Stimulated activated CD4-positive, alpha-beta T cell treated with anti-CD3 and anti-CD28 coated beads, Interleukin-4, amount 100 ng/mL, for 24 hours (primary cell): Measurements from ENCODE around the gene ABHD1.

Experiments
- DNase-seq: peaks from one replicate; pipeline ENCODE4 v3.0.0-alpha.2; 2020

The ABHD1 gene

GRCh38 chr2:27138111-27138510 is 14.5 kb downstream of the ABHD1 start:
- DNase-seq, result no peak

DNA sequence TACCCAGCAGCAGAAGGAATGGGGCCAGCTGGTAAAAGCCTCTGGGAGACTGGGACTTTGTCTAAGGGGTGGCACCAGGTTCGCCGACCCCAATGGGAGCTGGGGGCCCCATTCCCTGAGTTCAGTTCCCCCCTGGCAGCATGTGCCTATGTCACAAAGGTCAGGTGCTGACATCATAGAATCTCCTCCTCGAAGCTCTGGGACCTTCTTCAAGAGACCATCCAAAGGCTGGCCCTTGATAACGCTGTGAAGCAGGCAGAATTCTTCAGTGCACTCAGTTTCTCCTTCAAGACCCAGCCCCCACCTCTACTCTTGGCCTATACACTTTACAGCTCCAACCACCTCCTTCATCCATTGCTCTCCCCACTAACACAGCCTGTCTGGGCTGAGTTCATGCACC is 15.7 kb downstream of the ABHD1 start, which contains the start of gene PRR30:
Gene PRR30, minus strand, starts transcription at position 101 of the 400 bp plus-strand sequence. CDS start 1,081 bp downstream, outside the sequence.
- DNase-seq, result no peak

GRCh38 chr2:27143285-27143684 is 19.7 kb downstream of the ABHD1 start:
- no peak for DNase-seq

GRCh38 chr2:27145682-27146081 is 22.1 kb downstream of the ABHD1 start:
- no peak for DNase-seq

- no peak for DNase-seq
These were observed 24.3 kb downstream of the ABHD1 start for GRCh38 chr2:27147935-27148334.

GRCh38 chr2:27148801-27149439 is 25.3 kb downstream of the ABHD1 start, which contains the start of gene TCF23:
TSS of gene TCF23 (plus strand) at chr2:27149004. CDS start at chr2:27149134, 130 bp downstream.
- no peak for DNase-seq

- DNase-seq, result no peak
These were observed 26.2 kb downstream of the ABHD1 start for GRCh38 chr2:27149570-27150405.

DNA sequence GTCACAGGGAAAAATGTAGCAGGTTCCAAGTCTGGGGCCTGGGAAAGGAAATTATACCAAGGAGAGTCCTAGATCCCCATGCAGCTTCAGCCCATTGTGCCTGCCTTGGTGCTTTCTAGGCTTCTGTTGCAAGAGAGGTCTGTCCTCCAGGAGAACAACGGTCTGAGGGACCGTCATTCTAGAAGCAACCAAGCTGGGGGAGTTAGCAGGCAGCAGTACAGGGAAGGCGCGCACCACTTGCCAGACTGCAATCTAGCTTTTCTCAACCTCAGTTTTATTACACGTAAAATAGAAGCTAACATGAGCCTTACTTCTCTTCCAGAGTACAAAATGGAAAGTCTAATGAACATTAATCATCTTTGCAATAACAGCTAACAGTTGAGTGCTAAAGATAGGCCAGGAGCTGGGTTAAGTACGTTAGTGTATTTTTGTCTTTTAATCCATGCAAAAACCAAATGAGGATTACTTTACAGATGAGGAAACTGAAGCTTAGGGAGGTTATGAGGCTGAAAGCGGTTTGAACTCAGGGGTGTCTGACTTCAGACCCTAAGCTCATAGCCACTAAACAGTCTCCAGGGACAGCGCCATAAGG is 27.1 kb downstream of the ABHD1 start:
- no peak for DNase-seq

DNA sequence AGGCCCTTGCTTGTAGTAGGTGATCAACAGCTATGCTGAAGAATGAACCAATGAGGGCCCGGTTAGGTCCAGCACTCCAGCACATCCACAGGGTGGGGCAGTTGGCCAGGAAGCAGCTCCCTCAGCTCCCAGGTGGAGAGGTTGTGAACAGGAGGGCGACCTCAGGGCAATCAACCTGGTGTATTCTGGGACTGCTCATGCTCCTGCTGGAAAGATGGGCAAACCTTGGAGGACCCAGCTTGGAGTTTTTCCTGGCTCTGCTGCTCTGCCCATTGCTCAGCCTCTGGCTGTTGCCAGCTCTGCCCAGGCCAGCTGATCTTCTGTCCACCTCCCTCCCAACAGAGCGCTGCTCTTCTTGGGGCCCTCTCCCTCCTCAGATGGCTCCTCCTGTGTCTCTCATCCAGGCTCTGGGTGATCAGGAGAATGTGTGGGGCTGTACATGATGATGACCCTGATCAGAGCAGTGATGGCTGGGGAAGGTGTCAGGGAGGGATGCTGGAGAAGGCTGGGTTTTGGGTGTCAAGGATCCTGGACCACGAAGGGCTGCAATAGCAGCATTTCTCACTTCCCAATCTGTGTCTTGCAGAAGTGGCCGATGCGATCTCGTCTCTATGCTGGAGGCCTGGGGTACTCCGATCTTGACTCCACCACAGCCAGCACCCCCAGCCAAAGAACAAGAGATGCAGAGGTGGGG is 28.6 kb downstream of the ABHD1 start:
- DNase-seq, result no peak

DNA sequence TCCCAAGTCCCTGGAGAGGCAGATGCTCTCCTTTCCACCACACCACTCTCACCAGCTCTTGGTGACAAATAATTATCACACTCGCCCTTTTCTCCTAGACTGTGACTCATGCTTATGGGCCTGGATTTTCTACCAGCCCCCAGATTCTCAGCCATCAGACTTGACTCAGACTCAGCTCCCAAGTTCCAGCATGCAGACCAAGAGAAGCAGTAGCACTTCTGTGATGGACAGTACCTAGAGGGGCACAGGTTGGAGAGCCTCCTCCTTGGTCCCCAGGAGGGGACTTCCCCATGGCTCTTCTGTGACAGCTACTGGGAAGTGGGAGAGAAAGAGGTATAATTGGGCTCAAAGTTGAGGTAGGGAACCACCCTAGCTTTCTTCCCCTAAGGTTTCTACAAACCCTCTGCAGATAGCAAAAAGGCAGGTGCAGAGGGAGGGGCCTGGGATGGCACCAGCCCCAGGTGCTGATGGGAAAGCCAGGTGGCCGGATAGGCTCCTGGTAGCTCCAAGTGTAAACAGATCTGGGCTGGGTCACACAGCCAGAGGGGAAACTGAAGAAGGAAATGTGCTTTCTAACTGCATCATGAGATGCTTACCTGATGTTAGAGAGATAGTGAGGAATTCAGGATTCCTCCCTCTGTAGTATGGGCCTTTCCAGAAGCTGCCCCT is 29.3 kb downstream of the ABHD1 start:
- DNase-seq, result no peak

DNA sequence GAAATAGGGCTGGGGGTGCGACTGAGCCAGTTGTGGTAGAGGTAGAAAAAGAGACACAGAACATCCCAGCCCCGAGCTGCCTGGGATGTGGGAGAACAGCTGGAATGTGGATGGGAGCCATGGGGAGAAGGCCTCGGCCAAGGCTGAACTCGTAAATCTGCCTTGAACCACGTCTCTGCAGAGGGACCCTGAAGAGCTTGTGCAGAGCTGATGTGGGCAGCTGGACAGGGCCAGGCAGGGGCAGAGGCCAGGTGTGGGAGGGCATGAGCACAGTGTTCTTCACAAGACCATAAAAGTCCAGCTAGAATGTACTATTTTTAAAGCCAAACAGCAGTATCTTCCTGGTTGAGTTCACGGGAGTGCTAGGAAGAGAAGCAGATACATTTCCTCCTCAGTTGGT is 30.9 kb downstream of the ABHD1 start:
- DNase-seq, result no peak

DNA sequence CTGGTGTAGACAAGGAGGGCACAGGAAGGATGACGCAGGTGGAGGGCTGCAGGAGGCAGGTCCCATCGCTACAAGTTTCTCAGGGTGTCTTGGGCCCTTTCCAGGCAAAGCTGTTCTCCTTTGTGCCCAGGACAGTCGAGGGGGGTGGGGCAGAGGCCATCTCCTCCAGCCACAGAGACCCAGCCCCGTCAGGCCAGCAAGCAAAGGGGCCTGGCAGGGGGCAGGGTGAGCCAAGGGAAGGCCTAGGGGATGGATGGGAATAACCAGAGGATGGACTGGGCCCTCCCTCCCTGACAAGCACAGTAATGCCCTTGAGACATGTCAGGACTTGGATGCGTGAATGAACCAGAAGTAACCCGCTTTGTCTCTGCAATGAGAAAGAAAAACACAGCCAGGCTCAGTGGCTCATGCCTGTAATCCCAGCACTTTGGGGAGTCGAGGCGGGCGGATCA is 31.5 kb downstream of the ABHD1 start:
- DNase-seq, result no peak

- DNase-seq, result no peak
These were observed 34.9 kb downstream of the ABHD1 start for GRCh38 chr2:27158468-27158867.

DNA sequence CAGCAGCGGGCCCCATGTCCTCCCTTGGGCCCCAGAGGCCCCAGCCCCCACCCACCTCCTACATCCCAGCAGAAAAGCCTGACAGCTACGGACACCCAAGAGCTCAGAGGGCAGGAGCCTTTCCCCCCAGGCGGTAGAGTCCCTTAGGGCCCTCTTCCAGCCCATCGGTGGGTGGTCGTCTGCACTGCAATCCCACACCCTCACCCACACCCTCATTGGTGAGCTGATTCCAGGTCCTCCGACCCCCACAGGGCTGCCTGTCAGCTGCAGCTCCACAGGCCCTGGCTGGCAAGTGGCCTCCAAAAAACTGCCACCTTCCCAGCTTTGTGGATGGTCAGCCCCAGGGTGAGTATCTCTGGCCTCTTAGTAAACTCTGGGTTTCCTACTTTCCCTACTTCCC is 35.7 kb downstream of the ABHD1 start:
- no peak for DNase-seq

GRCh38 chr2:27160191-27160590 is 36.6 kb downstream of the ABHD1 start:
- no peak for DNase-seq

DNA sequence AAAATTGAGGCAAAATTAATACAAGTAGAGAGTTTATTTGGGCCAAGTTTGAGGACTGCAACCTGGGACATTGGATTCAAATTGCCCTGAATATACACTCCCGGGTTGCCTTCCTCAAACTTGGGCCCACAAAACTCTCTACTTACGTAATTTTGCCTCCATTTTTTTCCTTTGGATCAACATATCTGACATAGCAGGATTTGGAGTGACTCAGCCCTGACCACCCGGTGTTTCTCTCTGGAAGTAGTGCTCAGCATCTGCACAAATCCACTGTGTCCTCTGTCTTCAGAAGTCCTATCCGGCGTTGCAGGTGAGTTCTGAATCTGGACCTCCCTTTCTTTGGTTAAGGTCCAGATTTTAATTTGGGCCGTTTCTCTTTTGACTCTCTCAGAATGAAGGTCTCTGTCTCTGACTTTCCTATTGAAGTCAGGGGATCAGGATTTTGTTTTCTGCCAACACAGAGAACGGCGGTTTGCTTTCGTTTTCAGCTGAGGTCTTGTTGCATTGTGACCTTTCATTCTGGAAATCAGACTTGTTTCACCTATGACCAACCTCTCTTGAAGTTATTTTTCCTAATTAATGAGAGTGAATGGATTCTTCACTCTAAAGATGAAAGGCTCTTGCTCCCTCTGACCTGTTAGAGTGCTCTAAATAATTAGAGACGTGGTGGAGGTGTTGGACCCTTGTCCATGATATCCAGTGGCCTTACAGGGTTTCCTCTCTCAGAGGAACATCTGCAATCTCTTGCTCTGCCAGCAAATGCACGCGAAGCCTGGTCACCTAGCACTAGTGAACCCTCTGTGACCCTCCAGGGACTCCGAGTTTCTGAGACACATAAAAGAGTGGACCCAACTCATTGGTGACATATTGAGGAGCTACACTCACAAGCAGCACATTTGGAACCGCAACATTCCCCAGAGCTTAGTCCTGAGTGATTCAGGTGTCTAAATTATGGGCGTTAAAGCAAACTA is 38.8 kb downstream of the ABHD1 start:
- DNase-seq, result no peak

- DNase-seq, result no peak
These were observed 41.5 kb downstream of the ABHD1 start for GRCh38 chr2:27164960-27165763.

DNA sequence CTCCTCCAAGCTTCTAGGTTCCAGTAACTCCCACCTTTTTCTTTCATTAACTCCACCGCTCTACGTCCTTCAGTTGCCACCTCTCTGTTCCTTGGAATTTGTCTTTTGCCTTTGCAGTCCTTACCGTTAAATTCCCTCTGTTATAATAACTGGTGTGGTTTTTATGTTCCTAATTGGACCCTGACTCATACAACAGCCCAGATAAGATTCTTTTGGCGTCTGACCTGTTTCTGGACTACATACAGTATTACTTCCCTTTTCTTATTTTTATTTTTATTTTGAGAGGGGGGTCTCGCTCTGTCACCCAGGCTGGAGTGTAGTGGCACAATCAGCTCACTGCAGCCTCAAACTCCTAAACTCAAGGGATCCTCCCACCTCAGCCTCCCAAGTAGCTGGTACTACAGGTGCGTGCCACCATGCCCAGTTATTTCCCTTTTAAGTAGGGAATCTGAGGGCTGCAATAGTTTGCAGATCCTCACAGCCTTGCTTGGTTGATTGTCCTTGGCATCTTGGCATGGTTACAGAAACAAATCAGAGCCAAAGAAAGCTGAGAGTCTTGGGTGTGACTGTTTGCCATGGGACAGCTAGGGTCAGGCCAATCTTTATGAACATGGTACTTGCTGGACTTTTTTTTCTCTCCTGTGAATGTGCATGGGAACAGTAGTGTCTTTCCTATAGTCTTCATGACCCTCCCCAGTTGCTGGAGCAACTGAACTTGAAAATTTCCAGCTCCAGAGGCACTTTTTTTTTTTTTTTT is 47.1 kb downstream of the ABHD1 start:
- DNase-seq, result no peak

DNA sequence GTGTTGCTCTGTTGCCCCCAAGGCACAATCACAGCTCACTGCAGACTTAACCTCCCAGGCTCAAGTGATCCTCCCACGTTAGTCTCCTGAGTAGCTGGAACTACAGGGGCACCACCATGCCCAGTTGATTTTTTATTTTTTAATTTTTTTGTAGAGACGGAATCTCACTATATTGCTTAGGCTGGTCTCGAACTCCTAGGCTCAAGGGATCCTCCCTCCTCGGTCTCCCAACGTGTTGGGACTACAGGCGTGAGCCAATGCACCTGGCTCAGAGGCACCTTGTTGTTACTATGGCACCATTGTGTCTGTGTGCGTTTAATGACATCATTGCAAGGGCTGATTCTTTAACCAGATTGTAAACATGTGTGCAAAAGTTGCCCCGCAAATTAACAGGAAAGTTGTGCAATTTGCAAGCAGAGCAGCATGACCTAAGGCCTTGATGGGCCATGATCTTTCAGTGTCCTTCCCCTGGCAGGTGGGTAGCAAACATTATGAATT is 47.8 kb downstream of the ABHD1 start:
- DNase-seq, result no peak
